Esophagus squamous epithelium (tissue), 4 donors: Measurements from ENCODE around the gene TIAL1.

Experiments
- CTCF ChIP-seq, 6 experiments: fragments of 450-650 bp in 4 of 6; fragments of 200-600 bp in 2 of 6; sonication (generic) in 2 of 6; IDR thresholded peaks; one replicate each; pipeline ENCODE4 v1.5.1; 2016 to 2019; ENCODE audit warnings: antibody characterized with exemption in 6 of 6, mild to moderate bottlenecking in 4 of 6, moderate library complexity in 4 of 6
- POLR2A ChIP-seq, 4 donors: fragments of 450-650 bp; IDR thresholded peaks; one replicate each; pipeline ENCODE4 v1.6.1; 2017; ENCODE audit warnings: antibody characterized with exemption in 4 of 4, mild to moderate bottlenecking in 4 of 4, moderate library complexity in 3 of 4

GRCh38 chr10:119613741-119614140, 17.0 kb upstream of the TIAL1 start:
- TF ChIP-seq CTCF (IDR thresholded peaks at IDR 0.05) (no peak), POLR2A (IDR thresholded peaks at IDR 0.05) (no peak)
